ENCODE results near the gene MCC. TPM values are rescaled to one million over a fixed set of nuclear protein-coding genes. Genes with fewer than 3 reads are reported as not detected.

The MCC gene
- total RNA-seq, 1 donor from 2014 or later, result 36.3 TPM

- peak; percentile 89 for DNase-seq (ENCODE audit: low spot score)
Measured at GRCh38 chr5:113330533-113331208, 157.6 kb downstream of the MCC start.

GRCh38 chr5:113329981-113330380 lies 158.3 kb downstream of the MCC start:
- DNase-seq (ENCODE audit: low spot score), result peak; percentile 55
- ATAC-seq, result peak; percentile 66

More at GRCh38 chr5:113330533-113331208, 157.6 kb downstream of the MCC start:
- ATAC-seq, result peak; percentile 83

GRCh38 chr5:113325054-113325453 lies 163.2 kb downstream of the MCC start:
- ATAC-seq, result peak; percentile 34

GRCh38 chr5:113321276-113321675 lies 167.0 kb downstream of the MCC start:
- ATAC-seq, result peak; percentile 38

More at GRCh38 chr5:113325054-113325453, 163.2 kb downstream of the MCC start:
- no peak for DNase-seq (ENCODE audit: low spot score)

GRCh38 chr5:113320273-113320780 lies 167.9 kb downstream of the MCC start:
- DNase-seq (ENCODE audit: low spot score) (no peak), ATAC-seq (peak; percentile 82)

More at GRCh38 chr5:113321276-113321675, 167.0 kb downstream of the MCC start:
- no peak for DNase-seq (ENCODE audit: low spot score)

GRCh38 chr5:113319256-113320053 lies 168.8 kb downstream of the MCC start:
- no peak for DNase-seq (ENCODE audit: low spot score)

GRCh38 chr5:113317636-113318035 lies 170.6 kb downstream of the MCC start:
- no peak for ATAC-seq
- no peak for DNase-seq (ENCODE audit: low spot score)

More at GRCh38 chr5:113319256-113320053, 168.8 kb downstream of the MCC start:
- peak; percentile 27 for ATAC-seq

- no peak for DNase-seq (ENCODE audit: low spot score)
- no peak for ATAC-seq
Measured at GRCh38 chr5:113311301-113311700, 177.0 kb downstream of the MCC start.

GRCh38 chr5:113302120-113302519 lies 186.1 kb downstream of the MCC start:
- no peak for ATAC-seq

GRCh38 chr5:113299591-113299990 lies 188.7 kb downstream of the MCC start:
- ATAC-seq, result no peak
- DNase-seq (ENCODE audit: low spot score), result no peak

More at GRCh38 chr5:113302120-113302519, 186.1 kb downstream of the MCC start:
- DNase-seq (ENCODE audit: low spot score), result no peak

GRCh38 chr5:113296676-113297075 lies 191.6 kb downstream of the MCC start:
- DNase-seq (ENCODE audit: low spot score), result no peak
- no peak for ATAC-seq

- ATAC-seq, result peak; percentile 9
- DNase-seq (ENCODE audit: low spot score), result no peak
Measured at GRCh38 chr5:113295111-113295539, 193.1 kb downstream of the MCC start.

- DNase-seq (ENCODE audit: low spot score) (peak; percentile 89), ATAC-seq (peak; percentile 93)
Measured at GRCh38 chr5:113294311-113295110, 193.7 kb downstream of the MCC start.

GRCh38 chr5:113293975-113294310 lies 194.3 kb downstream of the MCC start:
- ATAC-seq (peak; percentile 24), DNase-seq (ENCODE audit: low spot score) (no peak)

GRCh38 chr5:113293068-113293974 lies 194.9 kb downstream of the MCC start:
- DNase-seq (ENCODE audit: low spot score), result no peak
- peak; percentile 3 for ATAC-seq

GRCh38 chr5:113292462-113292861 lies 195.8 kb downstream of the MCC start:
- DNase-seq (ENCODE audit: low spot score), result no peak
- no peak for ATAC-seq

GRCh38 chr5:113283558-113283957 lies 204.7 kb downstream of the MCC start:
- no peak for DNase-seq (ENCODE audit: low spot score)
- no peak for ATAC-seq

GRCh38 chr5:113282472-113282871 lies 205.8 kb downstream of the MCC start:
- no peak for DNase-seq (ENCODE audit: low spot score)
- peak; percentile 59 for ATAC-seq

- no peak for DNase-seq (ENCODE audit: low spot score)
- peak; percentile 66 for ATAC-seq
Measured at GRCh38 chr5:113281194-113281593, 207.1 kb downstream of the MCC start.

- no peak for ATAC-seq
Measured at GRCh38 chr5:113280541-113280940, 207.7 kb downstream of the MCC start.

More at GRCh38 chr5:113280541-113280940, 207.7 kb downstream of the MCC start:
- no peak for DNase-seq (ENCODE audit: low spot score)

Data from left lobe of liver (tissue), 2 donors.